ENCODE results near the gene MARCO. TPM values are rescaled to one million over a fixed set of nuclear protein-coding genes. Genes with fewer than 3 reads are reported as not detected.

The MARCO gene
- total RNA-seq, 1 donor: not detected

DNA sequence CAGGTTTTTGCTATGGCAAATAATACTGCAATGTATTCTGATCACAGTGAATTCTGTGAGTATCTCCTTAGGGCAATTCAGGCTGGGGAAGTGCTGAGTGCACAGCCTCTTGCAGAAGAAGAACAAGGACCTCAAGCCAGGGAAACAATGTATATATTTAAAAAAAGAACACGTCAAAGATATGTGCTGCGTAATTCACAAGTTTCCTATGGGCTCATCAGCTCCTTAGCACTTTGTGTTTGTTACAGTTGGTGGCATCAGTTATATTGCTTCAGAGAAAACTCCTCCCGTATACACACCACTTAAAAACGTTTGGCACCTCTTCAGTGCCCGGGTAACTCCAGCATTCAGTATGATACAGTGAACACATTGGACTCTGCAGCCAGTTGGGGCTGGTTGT is 16.5 kb upstream of the MARCO start:
- no peak for DNase-seq (ENCODE audit: low read depth)
- TF ChIP-seq, protein P1, sequence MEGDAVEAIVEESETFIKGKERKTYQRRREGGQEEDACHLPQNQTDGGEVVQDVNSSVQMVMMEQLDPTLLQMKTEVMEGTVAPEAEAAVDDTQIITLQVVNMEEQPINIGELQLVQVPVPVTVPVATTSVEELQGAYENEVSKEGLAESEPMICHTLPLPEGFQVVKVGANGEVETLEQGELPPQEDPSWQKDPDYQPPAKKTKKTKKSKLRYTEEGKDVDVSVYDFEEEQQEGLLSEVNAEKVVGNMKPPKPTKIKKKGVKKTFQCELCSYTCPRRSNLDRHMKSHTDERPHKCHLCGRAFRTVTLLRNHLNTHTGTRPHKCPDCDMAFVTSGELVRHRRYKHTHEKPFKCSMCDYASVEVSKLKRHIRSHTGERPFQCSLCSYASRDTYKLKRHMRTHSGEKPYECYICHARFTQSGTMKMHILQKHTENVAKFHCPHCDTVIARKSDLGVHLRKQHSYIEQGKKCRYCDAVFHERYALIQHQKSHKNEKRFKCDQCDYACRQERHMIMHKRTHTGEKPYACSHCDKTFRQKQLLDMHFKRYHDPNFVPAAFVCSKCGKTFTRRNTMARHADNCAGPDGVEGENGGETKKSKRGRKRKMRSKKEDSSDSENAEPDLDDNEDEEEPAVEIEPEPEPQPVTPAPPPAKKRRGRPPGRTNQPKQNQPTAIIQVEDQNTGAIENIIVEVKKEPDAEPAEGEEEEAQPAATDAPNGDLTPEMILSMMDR (IDR thresholded peaks at IDR 0.05; ENCODE audit: insufficient read depth, low read length): no peak
- no peak overlapping the region for H3K4me3 ChIP-seq (ENCODE audit: low read depth, low read length)

DNA sequence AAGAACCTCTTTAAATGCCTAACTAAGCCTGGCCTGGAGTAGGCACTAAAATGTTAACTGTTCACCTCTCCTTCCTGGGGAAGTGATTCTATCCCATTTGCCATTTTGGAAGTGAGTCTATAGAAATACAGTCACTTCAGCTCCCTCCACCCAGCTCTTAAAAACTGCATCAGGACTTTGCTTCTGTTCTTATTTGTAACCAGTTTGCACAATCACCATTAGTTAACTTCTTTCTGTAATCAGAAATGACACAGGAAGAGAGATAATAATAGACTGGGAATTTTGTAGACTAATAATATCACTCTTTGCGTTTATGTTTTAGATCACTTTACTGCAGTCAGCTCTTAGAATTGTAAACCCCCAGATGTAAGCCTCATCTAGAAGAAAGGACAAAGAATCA is 16.0 kb upstream of the MARCO start:
- no peak overlapping the region for H3K4me3 ChIP-seq (ENCODE audit: low read depth, low read length)
- DNase-seq (ENCODE audit: low read depth): no peak
- TF ChIP-seq, protein P1 (IDR thresholded peaks at IDR 0.05; ENCODE audit: insufficient read depth, low read length): no peak

DNA sequence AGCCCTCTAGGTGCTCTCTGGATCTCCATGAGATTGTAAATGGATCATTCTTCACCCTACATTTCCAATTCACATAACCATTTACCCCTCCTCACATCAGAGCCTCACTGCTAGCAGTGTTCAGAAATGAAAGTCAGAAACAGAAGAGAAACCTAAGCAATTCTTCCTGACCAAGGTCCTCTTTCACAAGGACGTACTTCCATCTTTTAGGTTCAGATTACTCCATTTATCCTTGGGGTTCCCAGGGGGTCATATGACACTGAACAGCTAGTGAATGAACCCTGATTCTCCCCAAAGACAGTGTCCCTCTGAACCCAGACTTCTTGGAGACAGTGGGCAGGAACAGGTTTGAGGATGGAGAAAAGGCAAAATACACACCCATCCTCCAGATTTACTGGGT is 12.9 kb upstream of the MARCO start:
- TF ChIP-seq, protein P1 (IDR thresholded peaks at IDR 0.05; ENCODE audit: insufficient read depth, low read length): no peak
- no peak for DNase-seq (ENCODE audit: low read depth)
- no peak overlapping the region for H3K4me3 ChIP-seq (ENCODE audit: low read depth, low read length)

DNA sequence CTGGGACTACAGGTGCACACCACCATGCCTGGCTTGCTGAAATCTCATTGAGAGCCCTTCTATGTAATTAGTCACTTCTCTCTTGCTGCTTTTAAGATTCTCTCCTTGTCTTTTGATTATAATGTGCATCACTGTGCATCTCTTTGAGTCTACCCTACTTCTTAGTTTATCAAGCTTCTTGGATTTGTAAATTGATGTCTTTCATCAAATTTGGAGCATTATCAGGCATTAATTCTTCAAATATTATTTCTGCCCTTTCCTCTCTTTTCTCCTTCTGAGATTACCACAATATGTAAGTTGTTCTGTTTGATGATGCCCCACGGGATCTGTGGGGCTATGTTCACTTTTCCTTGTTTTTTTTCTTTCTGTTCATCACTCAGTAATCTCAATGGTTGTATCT is 9.0 kb upstream of the MARCO start:
- DNase-seq (ENCODE audit: low read depth): no peak
- TF ChIP-seq, protein P1 (IDR thresholded peaks at IDR 0.05; ENCODE audit: insufficient read depth, low read length): no peak

DNA sequence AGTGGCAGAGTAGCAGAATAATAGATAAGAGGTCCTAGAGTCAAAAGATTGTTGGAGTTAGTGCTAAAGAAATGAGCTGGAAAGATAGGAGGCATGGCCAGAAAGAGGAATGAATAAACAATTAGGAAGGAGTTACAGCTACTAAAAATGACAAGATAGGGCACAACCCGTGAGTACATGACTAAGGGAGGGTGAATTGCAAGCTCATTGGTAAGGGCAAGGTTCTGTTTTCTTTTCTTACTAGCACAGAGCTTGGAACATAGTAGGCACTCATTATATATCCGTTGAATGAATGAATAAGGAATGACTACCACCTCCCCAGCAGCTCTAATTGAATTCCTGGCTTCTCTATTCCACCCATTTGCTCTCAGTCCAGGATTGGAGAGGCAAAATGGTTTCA is 5.7 kb upstream of the MARCO start:
- no peak overlapping the region for H3K4me3 ChIP-seq (ENCODE audit: low read depth, low read length)
- TF ChIP-seq, protein P1 (IDR thresholded peaks at IDR 0.05; ENCODE audit: insufficient read depth, low read length): no peak
- DNase-seq (ENCODE audit: low read depth): no peak

More for the DNA sequence above, 9.0 kb upstream of the MARCO start:
- no peak overlapping the region for H3K4me3 ChIP-seq (ENCODE audit: low read depth, low read length)

DNA sequence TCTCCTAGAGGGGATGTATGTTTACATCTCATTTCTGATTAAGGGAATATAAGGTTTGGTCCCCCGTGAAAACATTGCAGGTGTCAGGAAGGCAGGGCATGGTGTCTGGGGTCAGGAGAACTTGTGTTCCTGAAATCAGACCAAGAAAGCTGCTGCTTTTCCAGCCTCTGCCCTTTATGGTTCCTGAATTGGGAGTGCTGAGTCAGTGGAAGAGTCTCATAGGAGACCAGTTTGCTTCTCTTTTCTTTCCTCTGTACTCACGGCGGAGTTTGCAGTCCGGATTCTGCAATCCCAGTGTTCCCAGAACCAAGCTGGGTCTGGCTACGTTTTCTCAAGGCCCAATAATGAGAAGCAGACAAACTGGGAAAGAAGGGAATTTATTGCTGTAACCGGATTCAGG is 5.1 kb upstream of the MARCO start:
- no peak overlapping the region for H3K4me3 ChIP-seq (ENCODE audit: low read depth, low read length)
- TF ChIP-seq, protein P1 (IDR thresholded peaks at IDR 0.05; ENCODE audit: insufficient read depth, low read length): no peak
- DNase-seq (ENCODE audit: low read depth): no peak

DNA sequence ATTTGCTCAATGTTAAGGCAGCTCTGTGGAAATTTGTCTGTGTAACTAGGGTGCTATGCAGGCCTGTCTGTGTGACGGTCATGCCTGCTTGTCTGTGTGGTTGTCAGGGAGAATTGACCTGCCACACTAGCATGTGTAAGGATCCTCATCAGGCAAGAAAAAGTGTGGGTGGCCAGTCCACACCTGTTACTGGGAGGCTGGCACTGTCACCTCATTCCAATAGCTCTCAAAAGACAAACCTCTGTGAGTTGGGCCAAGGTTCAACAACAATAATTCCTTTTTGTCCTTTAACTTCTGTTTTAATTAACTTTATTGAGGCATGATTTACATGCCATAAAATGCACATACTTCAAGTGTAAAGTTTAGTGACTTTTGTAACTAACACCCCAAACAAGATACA is 4.2 kb upstream of the MARCO start:
- TF ChIP-seq, protein P1 (IDR thresholded peaks at IDR 0.05; ENCODE audit: insufficient read depth, low read length): no peak
- H3K4me3 ChIP-seq (ENCODE audit: low read depth, low read length): no peak overlapping the region
- DNase-seq (ENCODE audit: low read depth): no peak

Measured in fibroblast of the aortic adventitia (primary cell).